ENCODE results near the gene IRAK2.
A peak's percentile ranks its signal among the peaks of the same experiment; 100 is the strongest.
"Not testable (repeated sequence)": the region's sequence is repeated elsewhere in the genome, so short reads cannot be mapped to it uniquely, and the experiment has no call there.

Gene IRAK2

GRCh38 chr3:10260211-10260701 lies 95.5 kb downstream of the IRAK2 start:
- no peak for DNase-seq

- no peak for DNase-seq
Observed at GRCh38 chr3:10262027-10262426, 97.3 kb downstream of the IRAK2 start.

- peak; percentile 52 for DNase-seq
Observed at GRCh38 chr3:10263646-10264363, 99.1 kb downstream of the IRAK2 start.

GRCh38 chr3:10265833-10266232 lies 101.1 kb downstream of the IRAK2 start:
- DNase-seq: no peak

- not testable (repeated sequence) for DNase-seq
Observed at GRCh38 chr3:10266936-10267335, 102.2 kb downstream of the IRAK2 start.

GRCh38 chr3:10268116-10268515 lies 103.4 kb downstream of the IRAK2 start:
- no peak for DNase-seq

- DNase-seq: no peak
Observed at GRCh38 chr3:10268930-10269329, 104.2 kb downstream of the IRAK2 start.

GRCh38 chr3:10269443-10269842 lies 104.7 kb downstream of the IRAK2 start:
- no peak for DNase-seq

- DNase-seq: not testable (repeated sequence)
Observed at GRCh38 chr3:10272476-10272875, 107.8 kb downstream of the IRAK2 start.

GRCh38 chr3:10272977-10273376 lies 108.3 kb downstream of the IRAK2 start:
- no peak for DNase-seq

GRCh38 chr3:10273702-10274305 lies 109.1 kb downstream of the IRAK2 start:
- DNase-seq: no peak

- no peak for DNase-seq
Observed at GRCh38 chr3:10274601-10275000, 109.9 kb downstream of the IRAK2 start.

- DNase-seq: no peak
Observed at GRCh38 chr3:10277115-10277625, 112.5 kb downstream of the IRAK2 start.

GRCh38 chr3:10278501-10278900 lies 113.8 kb downstream of the IRAK2 start:
- no peak for DNase-seq

- DNase-seq: no peak
Observed at GRCh38 chr3:10279384-10280176, 114.9 kb downstream of the IRAK2 start.

- no peak for DNase-seq
Observed at GRCh38 chr3:10280177-10280529, 115.4 kb downstream of the IRAK2 start.

GRCh38 chr3:10280571-10280970 lies 115.9 kb downstream of the IRAK2 start:
- no peak for DNase-seq

- no peak for DNase-seq
Observed at GRCh38 chr3:10281951-10282350, 117.2 kb downstream of the IRAK2 start.

- peak; percentile 33 for DNase-seq
Observed at GRCh38 chr3:10283638-10284037, 118.9 kb downstream of the IRAK2 start.

- no peak for DNase-seq
Observed at GRCh38 chr3:10284496-10284895, 119.8 kb downstream of the IRAK2 start.

GRCh38 chr3:10285272-10286132 lies 120.8 kb downstream of the IRAK2 start:
- no peak for DNase-seq

GRCh38 chr3:10286133-10286524 lies 121.4 kb downstream of the IRAK2 start:
- no peak for DNase-seq

Measured in eye (tissue), 1 donor.